Transverse colon (tissue), 3 donors: ENCODE measurements around the gene DHRS13.

Source experiments
- EP300 ChIP-seq: sonication (generic); formaldehyde crosslinking; IDR thresholded peaks from one replicate; pipeline ENCODE4 v1.6.1; 2017; ENCODE audit warnings: antibody characterized with exemption, low read depth
- TF ChIP-seq, protein P1 (sequence below), 5 experiments: fragments of 200-600 bp in 3 of 5; fragments of 450-650 bp in 2 of 5; sonication (generic) in 3 of 5; IDR thresholded peaks; 1 replicate in 2 of 5; 2 replicates in 3 of 5; pipeline ENCODE4 v1.5.1; 2016 to 2017; ENCODE audit warnings: antibody characterized with exemption in 5 of 5, inconsistent platforms in 3 of 5, mild to moderate bottlenecking in 2 of 5, moderate library complexity in 1 of 5

DNA sequence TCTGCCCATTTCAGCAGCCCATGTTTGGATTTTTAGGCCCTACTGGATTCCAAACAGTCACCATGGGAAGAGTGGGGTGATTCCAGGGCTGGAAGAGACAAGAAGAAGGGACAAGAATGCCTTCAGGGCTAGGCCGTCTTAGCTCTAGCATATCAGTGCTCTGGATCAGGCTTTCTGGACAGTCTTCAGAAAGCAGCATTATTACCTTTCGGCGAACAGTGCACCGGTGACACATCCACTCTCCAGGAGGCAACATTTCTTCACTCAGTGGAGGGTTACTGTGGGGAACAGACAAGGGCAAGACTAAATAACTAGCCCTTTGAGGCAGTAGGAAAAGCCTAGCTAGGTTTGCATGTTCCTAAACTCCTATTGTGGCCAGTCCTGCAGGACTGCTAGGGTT is 23.9 kb upstream of the DHRS13 start:
- TF ChIP-seq, protein P1, sequence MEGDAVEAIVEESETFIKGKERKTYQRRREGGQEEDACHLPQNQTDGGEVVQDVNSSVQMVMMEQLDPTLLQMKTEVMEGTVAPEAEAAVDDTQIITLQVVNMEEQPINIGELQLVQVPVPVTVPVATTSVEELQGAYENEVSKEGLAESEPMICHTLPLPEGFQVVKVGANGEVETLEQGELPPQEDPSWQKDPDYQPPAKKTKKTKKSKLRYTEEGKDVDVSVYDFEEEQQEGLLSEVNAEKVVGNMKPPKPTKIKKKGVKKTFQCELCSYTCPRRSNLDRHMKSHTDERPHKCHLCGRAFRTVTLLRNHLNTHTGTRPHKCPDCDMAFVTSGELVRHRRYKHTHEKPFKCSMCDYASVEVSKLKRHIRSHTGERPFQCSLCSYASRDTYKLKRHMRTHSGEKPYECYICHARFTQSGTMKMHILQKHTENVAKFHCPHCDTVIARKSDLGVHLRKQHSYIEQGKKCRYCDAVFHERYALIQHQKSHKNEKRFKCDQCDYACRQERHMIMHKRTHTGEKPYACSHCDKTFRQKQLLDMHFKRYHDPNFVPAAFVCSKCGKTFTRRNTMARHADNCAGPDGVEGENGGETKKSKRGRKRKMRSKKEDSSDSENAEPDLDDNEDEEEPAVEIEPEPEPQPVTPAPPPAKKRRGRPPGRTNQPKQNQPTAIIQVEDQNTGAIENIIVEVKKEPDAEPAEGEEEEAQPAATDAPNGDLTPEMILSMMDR (IDR thresholded peaks at IDR 0.05): no peak
- TF ChIP-seq EP300: no peak
